HepG2 (cell line): ENCODE data around the gene MIER1. TPM values are rescaled to one million over a fixed set of nuclear protein-coding genes. Genes with fewer than 3 reads are reported as not detected.

Experiments
- ARNT ChIP-seq: fragments of 450-650 bp; IDR thresholded peaks from 2 replicates; pipeline ENCODE4 v1.6.1; 2017
- BHLHE40 ChIP-seq: IDR thresholded peaks from 2 replicates; pipeline ENCODE4 v1.6.1; 2011; ENCODE audit warnings: low read length, improper control_type of control experiment
- CENPBD1 ChIP-seq: sonication (generic); formaldehyde crosslinking; IDR thresholded peaks from 2 replicates; pipeline ENCODE4 v1.8.0; 2022; ENCODE audit warnings: missing genetic modification reagents, low read depth, mild to moderate bottlenecking, borderline replicate concordance
- ETV6 ChIP-seq: sonication (generic); formaldehyde crosslinking; conservative IDR thresholded peaks from 2 replicates; pipeline ENCODE4 v1.4.0; 2020; ENCODE audit warnings: missing genetic modification reagents
- GABPA ChIP-seq, 2 experiments: IDR thresholded peaks; 2 replicates each; pipeline ENCODE4 v1.6.1; 2011 to 2016; ENCODE audit warnings: low read depth in 2 of 2, low read length in 1 of 2, missing biosample characterization in 1 of 2, missing genetic modification characterization in 1 of 2
- IRF9 ChIP-seq: sonication (generic); formaldehyde crosslinking; IDR thresholded peaks from 2 replicates; pipeline ENCODE4 v1.8.0; 2022; ENCODE audit warnings: missing genetic modification reagents, mild to moderate bottlenecking, borderline replicate concordance
- IRX3 ChIP-seq: sonication (generic); formaldehyde crosslinking; IDR thresholded peaks from 2 replicates; pipeline ENCODE4 v1.8.1; 2023; ENCODE audit warnings: mild to moderate bottlenecking, low read depth, missing genetic modification reagents, borderline replicate concordance
- ISL2 ChIP-seq: sonication (generic); formaldehyde crosslinking; IDR thresholded peaks from 2 replicates; pipeline ENCODE4 v1.5.0; 2020; ENCODE audit warnings: missing genetic modification reagents
- KLF16 ChIP-seq, 2 experiments: sonication (generic) in 1 of 2; formaldehyde crosslinking in 1 of 2; IDR thresholded peaks; 2 replicates each; pipeline versions ENCODE4 v1.6.1 to v1.8.0; 2016 to 2023; ENCODE audit warnings: missing genetic modification reagents in 2 of 2, missing compliant biosample characterization in 1 of 2
- MED13 ChIP-seq: sonication (generic); formaldehyde crosslinking; IDR thresholded peaks from 2 replicates; pipeline ENCODE4 v1.5.0; 2020; ENCODE audit warnings: missing genetic modification reagents
- MTA1 ChIP-seq: sonication (generic); formaldehyde crosslinking; IDR thresholded peaks from 2 replicates; pipeline ENCODE4 v1.4.0; 2020; ENCODE audit warnings: missing genetic modification reagents, mild to moderate bottlenecking, borderline replicate concordance
- NFE2L1 ChIP-seq: sonication (generic); formaldehyde crosslinking; IDR thresholded peaks from 2 replicates; pipeline ENCODE4 v1.4.0; 2020; ENCODE audit warnings: missing genetic modification reagents, mild to moderate bottlenecking, borderline replicate concordance
- NR2C2 ChIP-seq: sonication (generic); formaldehyde crosslinking; IDR thresholded peaks from 2 replicates; pipeline ENCODE4 v1.4.0; 2020; ENCODE audit warnings: missing genetic modification reagents, mild to moderate bottlenecking, moderate library complexity, borderline replicate concordance
- PRDM10 ChIP-seq: sonication (generic); formaldehyde crosslinking; IDR thresholded peaks from 2 replicates; pipeline ENCODE4 v1.4.0; 2020; ENCODE audit warnings: low read depth, missing genetic modification reagents
- RBM22 ChIP-seq: fragments of 200-400 bp; formaldehyde crosslinking; optimal IDR thresholded peaks from 2 replicates; pipeline ENCODE3; 2017; ENCODE audit warnings: mild to moderate bottlenecking, low read length, moderate library complexity
- RFXANK ChIP-seq: IDR thresholded peaks from 2 replicates; pipeline ENCODE4 v1.6.1; 2016
- SP140L ChIP-seq: sonication (generic); formaldehyde crosslinking; IDR thresholded peaks from 2 replicates; pipeline ENCODE4 v1.4.0; 2020; ENCODE audit warnings: missing genetic modification reagents, borderline replicate concordance
- TP53 ChIP-seq: sonication (generic); formaldehyde crosslinking; conservative IDR thresholded peaks from 2 replicates; pipeline ENCODE4 v1.4.0; 2020; ENCODE audit warnings: missing genetic modification reagents
- TRIM22 ChIP-seq: fragments of 450-650 bp; IDR thresholded peaks from 2 replicates; pipeline ENCODE4 v1.6.1; 2017
- ZBTB7A ChIP-seq: sonication (generic); formaldehyde crosslinking; IDR thresholded peaks from 2 replicates; pipeline ENCODE4 v1.8.0; 2022; ENCODE audit warnings: mild to moderate bottlenecking, missing genetic modification reagents
- ZNF18 ChIP-seq: sonication (generic); formaldehyde crosslinking; IDR thresholded peaks from 2 replicates; pipeline ENCODE4 v1.8.0; 2022; ENCODE audit warnings: mild to moderate bottlenecking, missing genetic modification reagents; ENCODE audit not compliant: insufficient replicate concordance
- ZNF572 ChIP-seq: sonication (generic); formaldehyde crosslinking; IDR thresholded peaks from 2 replicates; pipeline ENCODE4 v1.5.1; 2020; ENCODE audit warnings: mild to moderate bottlenecking, missing genetic modification reagents
- polyA plus RNA-seq, 8 experiments: library from polyadenylated mRNA; depleted of rRNA in 3 of 8; stranded (reverse) in 7 of 8; unstranded in 1 of 8; fragments of >200 nt; fragmentation: Illumina TruSeq in 4 of 8; extraction: Trizol in 4 of 8; gene quantifications; 2 replicates each; pipeline versions ENCODE4 v1.2.1 to v1.2.3, GENCODE V29; 2011 to 2016; ENCODE audit warnings: low read depth in 4 of 8, missing spikeins in 1 of 8, mixed read lengths in 1 of 8; ENCODE audit not compliant: insufficient read depth in 1 of 8
- total RNA-seq, 5 experiments: library from RNA; depleted of rRNA; stranded (reverse); fragments of >200 nt; fragmentation: Illumina TruSeq; extraction: Trizol; gene quantifications; 2 replicates each; pipeline ENCODE4 v1.2.3, GENCODE V29; 2016; ENCODE audit warnings: low read depth in 1 of 5

Gene MIER1
- total and polyA plus RNA-seq, 2 of the 13 experiments (the other 11 are each of a cell fraction or from before 2014, with no cell fraction given), result 7.0 to 30.4 TPM

GRCh38 chr1:66929999-66930822 is 5.4 kb downstream of the MIER1 start (continued):
- TF ChIP-seq ZNF18 (CRISPR knock-in tag), result peak; percentile 64
- TF ChIP-seq ZNF572 (CRISPR knock-in tag), result no peak
- no peak for TF ChIP-seq TRIM22
- no peak for TF ChIP-seq TP53 (CRISPR knock-in tag)
- TF ChIP-seq MED13 (CRISPR knock-in tag), result no peak
- no peak for TF ChIP-seq GABPA (IDR thresholded peaks at IDR 0.05; ENCODE audit: low read depth, low read length)
- TF ChIP-seq GABPA (CRISPR knock-in tag; IDR thresholded peaks at IDR 0.05; ENCODE audit: low read depth), result peak; percentile 40
- no peak for TF ChIP-seq NFE2L1
- no peak; the same call in 1 of the 2 replicates for TF ChIP-seq MTA1 (CRISPR knock-in tag)
- TF ChIP-seq RBM22, result no peak
- TF ChIP-seq BHLHE40, result no peak
- TF ChIP-seq IRX3 (CRISPR knock-in tag), result no peak
- 0 out of 2 replicates have a peak, but pooled peaks have one; percentile 66 for TF ChIP-seq ETV6
- TF ChIP-seq NR2C2, result peak; percentile 95
- TF ChIP-seq IRF9 (CRISPR knock-in tag), result no peak
- TF ChIP-seq RFXANK, result no peak
- peak; percentile 43; the same call in 1 of the 2 replicates for TF ChIP-seq PRDM10
- no peak for TF ChIP-seq ARNT
- TF ChIP-seq ISL2 (CRISPR knock-in tag), result no peak; the same call in 1 of the 2 replicates
- no peak for TF ChIP-seq ZBTB7A (CRISPR knock-in tag)
- TF ChIP-seq CENPBD1 (CRISPR knock-in tag), result no peak
- TF ChIP-seq SP140L (CRISPR knock-in tag), result no peak
- no peak for TF ChIP-seq KLF16 (CRISPR knock-in tag; IDR thresholded peaks at IDR 0.05)
